SK-N-SH treated with all-trans-retinoic acid at 6 μM for 48 hours (cell line): Measurements from ENCODE around the gene KCNK5.

Experiments used
- ATAC-seq: fragments of 200-7000 bp; cut with Tn5 transposase; 3 replicates; pipeline ENCODE4 v1.9.1; 2020; ENCODE audit warnings: mild to moderate bottlenecking, moderate library complexity
- BACH2 ChIP-seq: fragments of 250-450 bp; sonication (Bioruptor Pico); IDR thresholded peaks from 2 replicates; pipeline ENCODE4 v1.9.0; 2021; ENCODE audit warnings: mild to moderate bottlenecking, borderline replicate concordance
- CREB5 ChIP-seq: fragments of 250-450 bp; sonication (Bioruptor Pico); IDR thresholded peaks from 2 replicates; pipeline ENCODE4 v1.5.1; 2020; ENCODE audit warnings: low read depth, mild to moderate bottlenecking, moderate library complexity
- CSDC2 ChIP-seq: fragments of 250-450 bp; sonication (Bioruptor Pico); IDR thresholded peaks from 2 replicates; pipeline ENCODE4 v1.5.0; 2020; ENCODE audit warnings: mild to moderate bottlenecking, moderate library complexity
- ESRRG ChIP-seq: fragments of 250-450 bp; sonication (Bioruptor Pico); IDR thresholded peaks from 2 replicates; pipeline ENCODE4 v1.6.1; 2021; ENCODE audit warnings: mild to moderate bottlenecking
- GLIS3 ChIP-seq: fragments of 250-450 bp; sonication (Bioruptor Pico); IDR thresholded peaks from 2 replicates; pipeline ENCODE4 v1.5.0; 2020; ENCODE audit warnings: mild to moderate bottlenecking, moderate library complexity
- OSR1 ChIP-seq: fragments of 250-450 bp; sonication (Bioruptor Pico); IDR thresholded peaks from 2 replicates; pipeline ENCODE4 v1.8.0; 2022; ENCODE audit warnings: moderate library complexity, mild to moderate bottlenecking, inconsistent platforms
- PATZ1 ChIP-seq: fragments of 250-450 bp; sonication (Bioruptor Pico); IDR thresholded peaks from 2 replicates; pipeline ENCODE4 v1.8.0; 2020; ENCODE audit warnings: mild to moderate bottlenecking, moderate library complexity, borderline replicate concordance
- POU6F1 ChIP-seq: fragments of 250-450 bp; sonication (Bioruptor Pico); IDR thresholded peaks from 2 replicates; pipeline ENCODE4 v1.8.0; 2021; ENCODE audit warnings: low read depth, mild to moderate bottlenecking, moderate library complexity, borderline replicate concordance
- PPARA ChIP-seq: fragments of 250-450 bp; sonication (Bioruptor Pico); IDR thresholded peaks from 2 replicates; pipeline ENCODE4 v1.5.0; 2020; ENCODE audit warnings: mild to moderate bottlenecking, borderline replicate concordance
- RARB ChIP-seq: fragments of 250-450 bp; sonication (Bioruptor Pico); IDR thresholded peaks from 2 replicates; pipeline ENCODE4 v1.8.0; 2021; ENCODE audit warnings: mild to moderate bottlenecking, moderate library complexity
- SNAI2 ChIP-seq: fragments of 250-450 bp; sonication (Bioruptor Pico); IDR thresholded peaks from 2 replicates; pipeline ENCODE4 v1.5.0; 2020; ENCODE audit warnings: mild to moderate bottlenecking, moderate library complexity
- TCF4 ChIP-seq: fragments of 250-450 bp; sonication (Bioruptor Pico); IDR thresholded peaks from 2 replicates; pipeline ENCODE4 v1.8.0; 2021; ENCODE audit warnings: mild to moderate bottlenecking, moderate library complexity, borderline replicate concordance
- TOX ChIP-seq: fragments of 250-450 bp; sonication (Bioruptor Pico); IDR thresholded peaks from 2 replicates; pipeline ENCODE4 v1.8.0; 2021; ENCODE audit warnings: mild to moderate bottlenecking, moderate library complexity, borderline replicate concordance
- ZC3H10 ChIP-seq: fragments of 250-450 bp; sonication (Bioruptor Pico); IDR thresholded peaks from 2 replicates; pipeline ENCODE4 v1.5.1; 2021; ENCODE audit warnings: mild to moderate bottlenecking, moderate library complexity
- ZFP3 ChIP-seq: fragments of 250-450 bp; sonication (Bioruptor Pico); IDR thresholded peaks from 2 replicates; pipeline ENCODE4 v1.5.0; 2020; ENCODE audit warnings: mild to moderate bottlenecking, moderate library complexity
- ZFP30 ChIP-seq: fragments of 450-650 bp; formaldehyde crosslinking; IDR thresholded peaks from 2 replicates; pipeline ENCODE4 v1.5.0; 2022; ENCODE audit warnings: mild to moderate bottlenecking, moderate library complexity
- ZNF565 ChIP-seq: fragments of 450-650 bp; formaldehyde crosslinking; conservative IDR thresholded peaks from 2 replicates; pipeline ENCODE4 v1.5.0; 2020; ENCODE audit warnings: low read depth, mild to moderate bottlenecking, moderate library complexity
- ZNF70 ChIP-seq: fragments of 450-650 bp; formaldehyde crosslinking; IDR thresholded peaks from 2 replicates; pipeline ENCODE4 v1.5.0; 2020; ENCODE audit warnings: mild to moderate bottlenecking, moderate library complexity
- ZNF8 ChIP-seq: fragments of 450-650 bp; formaldehyde crosslinking; IDR thresholded peaks from 2 replicates; pipeline ENCODE4 v1.5.0; 2020; ENCODE audit warnings: mild to moderate bottlenecking, moderate library complexity
- TF ChIP-seq, protein P1 (sequence below): fragments of 250-450 bp; sonication (Bioruptor Pico); IDR thresholded peaks from 2 replicates; pipeline ENCODE4 v1.5.1; 2021; ENCODE audit warnings: mild to moderate bottlenecking, moderate library complexity

Gene KCNK5

GRCh38 chr6:39206250-39206721 lies 23.0 kb downstream of the KCNK5 start:
- ATAC-seq = no peak
- TF ChIP-seq RARB (CRISPR knock-in tag) = no peak
- TF ChIP-seq ESRRG (CRISPR knock-in tag) = no peak
- TF ChIP-seq TOX = no peak
- TF ChIP-seq TCF4 (CRISPR knock-in tag) = no peak
- no peak for TF ChIP-seq GLIS3
- no peak for TF ChIP-seq ZNF8 (CRISPR knock-in tag)
- no peak for TF ChIP-seq POU6F1 (CRISPR knock-in tag)
- no peak for TF ChIP-seq ZNF70 (CRISPR knock-in tag)
- TF ChIP-seq ZFP3 (CRISPR knock-in tag) = no peak
- no peak for TF ChIP-seq CREB5 (CRISPR knock-in tag)
- TF ChIP-seq OSR1 = no peak
- no peak for TF ChIP-seq ZNF565 (CRISPR knock-in tag)
- no peak for TF ChIP-seq ZC3H10 (CRISPR knock-in tag)
- TF ChIP-seq PATZ1 (CRISPR knock-in tag) = no peak
- TF ChIP-seq ZFP30 (CRISPR knock-in tag) = no peak
- no peak for TF ChIP-seq BACH2 (CRISPR knock-in tag)

DNA sequence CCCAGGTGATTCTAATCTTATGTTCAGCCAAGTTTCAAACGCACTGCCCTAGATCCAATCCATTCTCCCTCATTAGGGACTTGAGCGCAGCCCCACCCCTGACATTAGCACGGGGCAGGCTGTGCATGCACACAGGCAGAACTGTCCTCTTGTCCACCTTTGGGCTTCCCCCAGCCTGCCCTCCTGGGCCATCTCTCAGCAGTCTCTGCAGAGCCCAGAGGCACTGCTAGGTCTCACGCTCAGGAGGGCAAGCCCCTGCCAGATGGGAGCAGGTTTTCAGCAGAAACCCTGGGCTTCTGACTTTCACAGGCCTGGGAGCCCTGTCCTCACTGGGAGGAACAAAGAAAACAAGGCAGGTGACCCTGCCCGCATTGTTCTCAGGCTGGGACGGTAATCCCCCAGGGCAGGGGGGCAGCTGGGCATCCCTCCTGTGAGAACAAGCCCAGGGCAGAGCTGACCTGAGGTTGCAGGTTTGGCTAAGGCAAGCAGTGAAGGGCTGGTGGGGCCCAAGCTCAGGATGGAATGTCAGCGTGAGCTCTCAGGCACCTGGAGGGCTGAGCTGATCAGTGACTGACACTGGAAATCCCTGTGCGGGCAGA lies 24.5 kb downstream of the KCNK5 start:
- no peak for TF ChIP-seq ZC3H10 (CRISPR knock-in tag)
- TF ChIP-seq CREB5 (CRISPR knock-in tag) = no peak
- no peak for TF ChIP-seq PATZ1 (CRISPR knock-in tag)
- no peak for TF ChIP-seq BACH2 (CRISPR knock-in tag)
- TF ChIP-seq TOX = no peak
- no peak for TF ChIP-seq CSDC2 (CRISPR knock-in tag)
- TF ChIP-seq PPARA (CRISPR knock-in tag) = no peak
- TF ChIP-seq SNAI2 (CRISPR knock-in tag) = no peak
- TF ChIP-seq, protein P1, sequence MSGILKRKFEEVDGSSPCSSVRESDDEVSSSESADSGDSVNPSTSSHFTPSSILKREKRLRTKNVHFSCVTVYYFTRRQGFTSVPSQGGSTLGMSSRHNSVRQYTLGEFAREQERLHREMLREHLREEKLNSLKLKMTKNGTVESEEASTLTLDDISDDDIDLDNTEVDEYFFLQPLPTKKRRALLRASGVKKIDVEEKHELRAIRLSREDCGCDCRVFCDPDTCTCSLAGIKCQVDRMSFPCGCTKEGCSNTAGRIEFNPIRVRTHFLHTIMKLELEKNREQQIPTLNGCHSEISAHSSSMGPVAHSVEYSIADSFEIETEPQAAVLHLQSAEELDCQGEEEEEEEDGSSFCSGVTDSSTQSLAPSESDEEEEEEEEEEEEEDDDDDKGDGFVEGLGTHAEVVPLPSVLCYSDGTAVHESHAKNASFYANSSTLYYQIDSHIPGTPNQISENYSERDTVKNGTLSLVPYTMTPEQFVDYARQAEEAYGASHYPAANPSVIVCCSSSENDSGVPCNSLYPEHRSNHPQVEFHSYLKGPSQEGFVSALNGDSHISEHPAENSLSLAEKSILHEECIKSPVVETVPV (CRISPR knock-in tag) = no peak
- TF ChIP-seq POU6F1 (CRISPR knock-in tag) = no peak
- ATAC-seq = no peak
